MV-4-11 (cell line): Measurements from ENCODE around the gene MPND.

Experiments used
- DNase-seq: peaks from one replicate; lab custom pipeline; 2025; lab: John Stamatoyannopoulos, UW

Gene MPND

DNA sequence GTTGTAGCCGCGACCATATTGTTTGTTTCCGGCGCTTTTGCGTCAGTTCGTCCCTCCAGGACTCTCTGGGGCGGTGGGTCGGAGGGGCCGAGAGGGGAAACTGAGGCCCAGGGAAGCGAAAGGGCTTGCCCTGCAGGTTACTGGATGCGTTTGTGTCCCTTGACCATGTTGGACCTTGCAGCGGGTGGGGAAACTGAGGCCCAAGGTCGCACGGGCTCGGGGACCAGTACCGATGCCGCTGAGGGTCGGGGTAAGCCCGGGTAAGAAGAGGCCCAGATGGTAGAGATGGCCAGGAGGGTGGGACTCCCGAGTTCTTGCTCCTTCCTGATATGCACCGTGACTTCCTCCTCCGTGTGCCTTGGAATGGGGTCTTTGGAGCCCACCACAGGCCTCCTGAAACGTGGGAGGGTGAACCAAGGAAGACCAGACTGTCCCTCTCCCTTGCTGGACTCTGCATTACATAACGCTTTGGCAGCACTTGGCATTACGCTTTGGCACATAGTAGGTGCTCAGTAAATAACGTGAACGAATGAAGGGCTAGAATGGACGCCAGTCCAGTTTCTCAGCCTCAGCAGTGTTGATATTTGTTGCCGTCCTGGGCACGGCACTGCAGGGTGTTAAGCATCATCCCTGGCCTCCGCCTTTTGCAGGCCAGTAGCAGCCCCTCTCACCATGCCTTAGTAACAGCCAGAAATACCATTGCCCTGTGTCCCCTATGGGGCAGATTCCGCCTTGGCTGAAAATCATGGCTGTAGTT, 59.8 kb downstream of the MPND start:
- DNase-seq = no peak

DNA sequence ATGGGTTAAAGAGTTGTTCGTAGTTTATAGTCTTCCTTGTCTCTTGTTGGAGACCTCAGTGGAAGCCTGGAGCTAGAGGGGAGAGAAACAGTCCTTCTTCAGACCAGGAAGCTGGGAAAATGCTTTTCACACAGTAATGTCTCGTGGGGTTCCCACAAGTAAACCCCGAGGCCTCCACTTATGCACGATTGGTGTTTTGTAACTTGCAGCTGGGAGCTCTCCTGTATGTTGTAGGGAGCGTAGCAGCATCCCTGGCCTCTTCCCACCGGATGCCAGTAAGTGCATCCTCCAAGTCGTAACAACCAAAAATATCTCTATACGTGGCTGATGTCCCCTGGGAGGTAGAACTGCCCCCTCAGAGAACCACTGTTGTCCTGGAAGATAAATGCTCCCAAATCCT, 62.6 kb downstream of the MPND start:
- DNase-seq = no peak

DNA sequence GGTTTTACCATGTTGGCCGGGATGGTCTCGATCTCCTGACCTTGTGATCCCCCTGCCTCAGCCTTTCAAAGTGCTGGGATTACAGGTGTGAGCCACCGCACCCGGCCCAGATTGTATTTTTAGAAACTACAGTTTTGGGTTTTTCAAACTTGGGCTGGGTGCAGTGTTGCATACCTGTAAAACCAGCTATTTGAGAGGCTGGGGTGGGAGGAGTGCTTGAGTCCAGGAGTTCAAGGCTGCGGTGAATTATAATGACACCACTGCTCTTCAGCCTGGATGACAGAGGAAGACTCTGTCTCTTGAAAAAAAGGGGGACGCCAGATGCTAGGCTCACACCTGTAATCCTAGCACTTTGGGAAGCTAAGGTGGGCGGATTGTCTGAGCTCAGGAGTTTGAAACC, 63.3 kb downstream of the MPND start:
- no peak for DNase-seq

DNA sequence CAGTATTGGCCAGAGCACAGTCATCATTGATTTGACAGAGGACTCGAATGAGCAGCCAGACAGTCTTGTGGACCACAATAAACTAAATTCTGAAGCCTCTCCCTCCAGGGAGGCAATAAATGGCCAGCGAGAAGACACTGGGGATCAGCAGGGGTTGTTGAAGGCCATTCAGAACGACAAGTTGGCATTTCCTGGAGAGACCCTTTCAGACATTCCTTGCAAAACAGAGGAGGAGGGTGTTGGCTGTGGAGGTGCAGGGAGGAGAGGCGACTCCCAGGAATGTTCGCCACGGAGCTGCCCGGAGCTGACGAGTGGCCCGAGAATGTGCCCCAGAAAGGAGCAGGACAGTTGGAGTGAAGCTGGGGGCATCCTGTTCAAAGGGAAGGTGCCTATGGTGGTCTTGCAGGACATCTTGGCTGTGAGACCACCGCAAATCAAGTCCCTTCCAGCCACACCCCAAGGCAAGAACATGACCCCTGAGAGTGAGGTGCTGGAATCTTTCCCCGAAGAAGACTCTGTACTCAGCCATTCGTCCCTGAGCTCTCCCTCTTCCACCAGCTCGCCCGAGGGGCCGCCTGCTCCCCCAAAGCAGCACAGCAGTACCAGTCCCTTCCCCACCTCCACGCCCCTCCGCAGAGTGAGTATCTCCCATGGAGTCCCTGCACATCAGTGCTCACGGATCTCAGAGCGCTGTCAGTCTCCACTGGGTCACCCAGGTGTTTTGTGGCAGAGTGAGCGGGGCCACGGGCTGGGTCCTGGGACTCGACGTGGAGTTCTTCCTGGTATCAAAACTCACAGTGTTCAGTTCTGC, 66.0 kb downstream of the MPND start:
- DNase-seq = no peak
